HL-60/S4 treated with phorbol 12-myristate 13-acetate at 8.2 ng/mL for 4 days and 3 days (cell line): Measurements from ENCODE around the gene FBXO42.

Experiments used
- in situ Hi-C: fragments of 300-500 bp; cut with MboI; formaldehyde crosslinking; loops from 2 replicates; pipeline ENCODE4 v1.15.0; 2022; ENCODE audit warnings: low sequenced_read_pairs

FBXO42 gene

DNA sequence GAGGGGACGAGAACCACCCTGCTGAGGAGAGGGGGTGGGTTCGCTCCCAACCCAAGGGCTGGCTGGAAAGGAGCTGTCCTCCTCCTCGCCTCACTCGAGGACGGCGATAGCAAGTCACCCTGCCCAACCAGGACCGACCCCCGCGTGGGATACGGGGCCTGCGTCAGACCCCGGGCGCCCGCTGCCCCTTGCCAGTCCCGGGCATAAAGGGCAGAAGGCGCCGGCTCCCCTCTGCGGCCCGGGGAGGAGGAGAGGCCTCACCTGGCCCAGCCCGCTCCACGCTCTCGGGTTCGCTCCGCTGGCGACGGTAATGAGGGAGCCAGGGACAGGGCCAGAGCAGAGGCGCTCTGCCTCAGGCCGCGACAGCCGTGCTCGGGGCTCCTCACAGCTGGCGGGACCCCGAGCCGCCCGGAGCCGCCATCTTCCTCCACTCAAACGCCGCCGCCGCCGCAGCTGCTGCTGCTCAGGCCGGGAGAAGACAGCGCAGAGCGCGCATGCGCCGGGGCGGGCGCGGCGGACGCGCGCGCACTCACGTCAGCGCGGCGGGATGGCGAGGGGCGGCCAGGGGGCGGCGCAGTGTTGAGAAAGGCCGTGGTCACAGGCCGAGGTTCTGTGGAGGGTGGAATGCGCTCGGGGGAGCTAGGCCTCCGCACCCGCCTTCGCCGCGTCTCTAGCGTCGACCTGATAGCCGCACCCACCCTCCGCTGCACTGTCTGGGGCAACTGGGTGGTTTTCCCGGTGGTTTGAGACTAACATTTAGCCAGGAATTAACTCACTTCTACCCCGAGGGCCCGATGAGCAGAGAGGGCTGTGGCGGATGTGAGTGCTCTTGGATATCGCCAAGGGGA is at the start of gene FBXO42:
TSS of gene FBXO42 (minus strand) at position 487 of the 848 bp plus-strand sequence. CDS start 37,062 bp downstream, outside the sequence.
- in situ Hi-C loops = no loop called here

DNA sequence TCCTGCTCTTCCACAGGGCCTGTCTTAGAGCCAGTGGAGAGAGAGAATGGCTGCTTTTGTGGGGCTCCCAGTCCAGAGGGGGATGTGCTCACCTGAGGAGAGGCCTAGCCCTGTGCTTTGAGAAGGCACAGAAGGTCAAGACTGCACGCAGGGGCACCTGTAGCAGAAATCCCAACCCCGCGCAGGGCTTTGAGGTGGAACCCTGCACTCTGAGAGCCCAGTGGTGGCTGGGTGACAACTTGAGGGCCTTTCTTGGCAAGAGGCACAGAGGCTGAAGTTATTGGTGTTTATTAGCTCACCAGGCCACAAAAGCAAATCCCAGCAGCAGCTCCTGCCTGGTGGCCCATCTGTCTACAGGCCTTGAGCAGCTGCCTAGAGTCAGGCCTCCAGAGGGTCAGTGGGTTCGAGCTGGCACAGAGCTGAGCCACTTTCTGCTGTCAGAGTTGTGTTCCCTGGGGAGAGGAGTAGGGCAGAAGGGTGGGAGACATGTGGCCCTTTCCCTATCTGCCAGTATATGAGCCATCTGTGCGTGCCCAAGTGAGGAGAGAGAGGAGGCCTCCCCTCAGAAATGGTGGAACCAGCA is 46.2 kb upstream of the FBXO42 start:
- in situ Hi-C loops = no loop called here

GRCh38 chr1:16397120-16397519 is 44.8 kb upstream of the FBXO42 start:
- in situ Hi-C loops = no loop called here

- in situ Hi-C loops = no loop called here
Measured at GRCh38 chr1:16396591-16396990, 44.3 kb upstream of the FBXO42 start.

DNA sequence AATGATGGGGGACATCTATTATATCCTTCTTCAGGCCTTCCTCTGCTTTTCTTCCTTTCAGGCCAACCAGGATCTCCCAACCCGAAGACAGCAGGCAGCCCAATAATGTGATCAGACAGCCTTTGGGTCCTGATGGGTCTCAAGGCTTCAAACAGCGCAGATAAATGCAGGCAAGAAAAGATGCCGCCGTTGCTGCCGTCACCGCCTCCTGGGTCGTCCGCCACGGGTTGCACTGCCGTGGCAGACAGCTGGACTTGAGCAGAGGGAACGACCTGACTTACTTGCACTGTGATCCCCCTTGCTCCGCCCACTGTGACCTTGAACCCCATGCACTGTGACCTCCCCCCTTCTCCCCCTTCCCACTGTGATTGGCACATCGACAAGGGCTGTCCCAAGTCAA is 42.7 kb upstream of the FBXO42 start:
- in situ Hi-C loops = no loop called here

- in situ Hi-C loops = no loop called here
Measured at GRCh38 chr1:16393570-16394521, 41.6 kb upstream of the FBXO42 start.

DNA sequence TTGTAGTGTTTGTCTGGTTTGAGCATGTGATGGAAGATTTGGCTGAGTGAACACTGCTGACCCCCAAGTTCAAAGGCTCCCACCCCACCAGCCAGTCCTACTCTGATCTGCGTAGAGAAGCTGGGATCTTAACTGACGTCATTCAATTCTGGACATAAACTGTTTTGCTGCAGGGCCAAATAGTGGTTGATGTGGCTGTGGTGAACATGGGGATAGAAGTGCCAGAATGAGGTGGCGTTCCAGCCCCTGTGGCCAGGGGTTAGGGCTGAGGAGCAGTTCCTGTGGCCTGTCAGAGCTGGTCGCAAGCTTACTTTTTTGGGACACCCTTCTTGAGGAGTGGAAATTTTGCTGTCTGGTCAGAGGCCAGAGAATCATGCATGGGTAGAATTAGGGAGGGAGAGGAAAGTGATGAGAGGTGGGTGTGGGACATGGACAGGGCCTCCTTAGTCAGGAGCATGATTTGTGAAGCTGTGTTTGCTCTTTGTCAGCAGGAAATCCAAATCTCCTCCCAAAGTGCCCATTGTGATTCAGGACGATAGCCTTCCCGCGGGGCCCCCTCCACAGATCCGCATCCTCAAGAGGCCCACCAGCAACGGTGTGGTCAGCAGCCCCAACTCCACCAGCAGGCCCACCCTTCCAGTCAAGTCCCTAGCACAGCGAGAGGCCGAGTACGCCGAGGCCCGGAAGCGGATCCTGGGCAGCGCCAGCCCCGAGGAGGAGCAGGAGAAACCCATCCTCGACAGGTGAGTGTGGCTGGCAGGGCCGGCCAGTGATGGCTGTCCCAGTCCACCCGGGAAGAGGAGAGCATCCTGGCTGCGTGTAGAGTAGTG is 40.7 kb upstream of the FBXO42 start:
- in situ Hi-C loops = no loop called here

DNA sequence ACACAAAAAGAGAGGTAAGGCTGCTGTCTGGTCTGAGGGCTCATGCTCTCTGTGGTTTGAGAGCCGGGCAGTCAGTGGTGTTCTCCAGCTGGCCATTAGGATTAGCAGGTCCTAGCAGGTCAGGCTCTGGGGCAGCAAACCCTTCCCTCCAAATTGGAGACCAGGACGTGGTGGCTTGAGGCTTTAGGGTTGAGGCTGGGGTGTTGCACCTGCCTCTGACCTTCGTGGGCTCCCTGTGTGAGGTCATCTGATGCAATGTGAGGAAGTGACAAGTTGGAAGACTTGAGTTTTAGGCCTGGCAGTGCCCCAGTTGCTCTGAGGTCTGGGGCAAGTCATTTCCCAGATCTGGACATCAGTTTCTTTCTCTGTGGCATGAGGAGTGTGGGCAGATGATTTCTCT is 39.1 kb upstream of the FBXO42 start:
- in situ Hi-C loops = no loop called here

- in situ Hi-C loops = no loop called here
Measured at GRCh38 chr1:16387201-16388188, 35.2 kb upstream of the FBXO42 start.

- in situ Hi-C loops = no loop called here
Measured at GRCh38 chr1:16386454-16387113, 34.3 kb upstream of the FBXO42 start.

- in situ Hi-C loops = no loop called here
Measured at GRCh38 chr1:16385659-16386453, 33.6 kb upstream of the FBXO42 start.

DNA sequence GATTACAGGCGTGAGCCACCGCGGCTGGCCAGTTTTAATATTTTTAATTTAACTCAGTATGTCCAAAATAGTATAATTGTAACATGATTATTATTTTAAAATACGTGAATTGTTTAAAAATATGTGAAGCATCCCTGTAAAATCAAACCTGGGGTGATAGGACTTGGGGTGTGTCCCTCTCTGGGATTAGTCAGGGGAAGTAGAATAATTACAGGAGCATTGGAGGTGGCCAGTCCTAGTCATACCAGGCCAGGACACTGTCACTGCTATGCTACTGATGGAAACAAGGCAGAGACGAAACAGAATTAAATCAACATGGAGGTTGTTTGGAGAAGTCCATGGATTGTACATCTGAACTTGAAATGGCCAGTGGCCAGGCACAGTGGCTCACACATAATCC is 31.6 kb upstream of the FBXO42 start:
- in situ Hi-C loops = no loop called here

DNA sequence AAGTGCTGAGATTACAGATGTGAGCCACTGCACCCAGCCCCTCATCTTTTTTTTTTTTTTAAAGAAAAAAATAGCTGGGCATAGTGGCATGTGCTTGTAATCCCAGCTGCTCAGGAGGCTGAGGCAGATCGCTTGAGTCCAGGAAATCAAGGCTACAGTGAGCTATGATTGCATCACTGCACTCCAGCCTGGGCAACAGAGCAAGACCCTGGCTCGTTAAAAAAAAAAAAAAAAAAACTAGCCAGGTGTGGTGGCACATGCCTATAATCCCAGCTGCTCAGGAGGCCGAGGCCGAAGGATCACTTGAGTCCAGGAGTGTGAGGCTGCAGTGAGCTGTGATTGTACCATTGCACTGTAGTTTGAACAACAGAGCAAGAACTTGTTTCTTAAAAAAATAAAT is 28.6 kb upstream of the FBXO42 start:
- in situ Hi-C loops = no loop called here

- in situ Hi-C loops = no loop called here
Measured at GRCh38 chr1:16378443-16378842, 26.2 kb upstream of the FBXO42 start.

DNA sequence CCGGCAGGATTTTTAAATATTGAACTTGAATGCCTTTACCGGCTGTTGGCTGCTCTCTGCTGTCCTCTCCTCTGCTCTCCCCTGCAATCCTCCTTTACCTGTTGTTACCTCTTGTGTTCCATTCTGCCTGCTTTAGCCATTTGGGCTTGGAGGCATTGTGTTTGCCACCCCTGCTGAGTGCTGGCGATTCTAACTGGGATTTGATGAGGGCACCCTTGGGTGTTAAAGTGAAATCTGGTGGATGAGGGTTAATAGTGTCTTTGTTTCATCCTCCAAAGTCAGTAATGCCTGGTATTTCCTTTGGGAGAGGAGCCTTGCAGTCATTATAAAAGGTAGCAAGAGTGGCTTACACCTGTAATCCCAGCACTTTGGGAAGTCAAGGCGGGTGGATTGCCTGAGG is 24.7 kb upstream of the FBXO42 start:
- in situ Hi-C loops = no loop called here

DNA sequence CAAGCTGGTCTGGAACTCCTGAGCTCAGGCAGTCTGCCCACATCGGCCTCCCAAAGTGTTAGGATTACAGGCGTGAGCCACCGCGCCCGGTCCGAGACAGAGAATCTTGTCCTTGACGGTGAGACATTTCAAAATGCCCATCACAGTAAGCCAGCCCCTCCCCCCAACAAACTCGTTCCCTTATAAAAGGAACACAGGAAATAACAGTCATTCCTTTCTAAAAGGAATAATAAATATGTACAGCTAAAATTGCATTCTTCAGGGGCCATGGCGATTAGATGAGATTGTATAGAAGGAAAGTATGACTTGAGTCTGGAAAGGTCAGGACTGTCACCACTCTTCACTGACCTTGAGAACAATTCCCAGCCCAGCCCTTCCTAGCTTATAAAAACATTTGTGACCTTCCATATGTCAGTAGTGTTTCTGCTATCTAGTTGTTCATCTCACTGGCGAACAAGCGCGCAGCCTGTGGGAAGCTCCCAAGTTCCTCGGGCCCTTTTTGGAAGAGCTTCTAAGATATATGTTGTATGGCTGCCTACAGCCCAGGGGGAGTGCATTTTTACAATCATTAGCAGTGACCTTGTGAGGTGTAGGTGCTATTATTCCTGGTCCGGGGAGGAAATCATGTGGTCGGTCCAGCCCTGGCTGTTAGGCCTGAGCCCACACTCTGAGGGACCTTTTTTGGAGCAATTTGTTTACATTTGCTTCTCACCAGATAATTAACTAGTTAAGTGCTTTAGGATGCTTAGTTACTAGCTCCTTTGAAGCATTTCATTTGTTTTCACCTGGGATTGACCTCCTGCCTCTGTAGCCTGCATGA is 23.5 kb upstream of the FBXO42 start:
- in situ Hi-C loops = no loop called here

- in situ Hi-C loops = no loop called here
Measured at GRCh38 chr1:16374266-16374665, 22.0 kb upstream of the FBXO42 start.
